Measurements from ENCODE around the gene KIAA0753. TPM values are rescaled to one million over a fixed set of nuclear protein-coding genes. Genes with fewer than 3 reads are reported as not detected.

Gene KIAA0753
- 10 to 100 TPM; 28.7 to 39.7 (median 37.6) TPM for polyA plus RNA-seq (ENCODE audit: insufficient read length in 4 of 4)

DNA sequence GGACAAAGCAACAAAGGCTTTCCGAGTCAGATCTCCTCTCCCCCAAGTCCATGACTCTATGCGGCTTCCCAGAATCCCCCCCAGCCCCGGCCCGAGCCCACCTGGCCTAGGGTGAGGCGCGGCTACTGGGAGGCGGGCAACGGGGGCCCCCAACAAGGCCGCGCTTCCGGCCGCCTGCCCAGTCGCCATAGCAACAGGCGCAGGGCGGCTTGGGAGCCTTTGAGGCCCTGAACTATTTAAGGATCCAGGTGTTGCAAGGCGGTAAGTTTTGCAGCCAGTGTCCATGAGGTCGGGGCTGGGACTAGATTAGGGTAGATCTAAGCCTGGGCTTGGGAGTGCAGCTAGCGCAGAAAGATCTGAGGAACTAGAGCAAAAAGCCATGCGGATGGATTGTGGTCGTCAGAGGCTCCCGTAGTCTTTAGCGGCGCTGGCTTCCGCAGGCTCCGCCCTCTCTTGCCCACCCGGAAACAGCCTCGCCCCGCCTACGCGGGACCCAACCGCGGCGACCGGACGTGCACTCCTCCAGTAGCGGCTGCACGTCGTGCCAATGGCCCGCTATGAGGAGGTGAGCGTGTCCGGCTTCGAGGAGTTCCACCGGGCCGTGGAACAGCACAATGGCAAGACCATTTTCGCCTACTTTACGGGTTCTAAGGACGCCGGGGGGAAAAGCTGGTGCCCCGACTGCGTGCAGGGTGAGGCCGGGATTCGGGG lies at the start of gene KIAA0753, which contains the start of gene TXNDC17:
KIAA0753 (minus strand) TSS at position 176 of the 711 bp plus-strand sequence. CDS start 5,608 bp downstream, outside the sequence.
TXNDC17 (plus strand) TSS at position 525 of the 711 bp plus-strand sequence; CDS start at position 548, 23 bp downstream.
- peak; percentile 83 to 94 (median 86) for DNase-seq (ENCODE audit: low read depth in 4 of 4, low spot score in 3 of 4)

DNA sequence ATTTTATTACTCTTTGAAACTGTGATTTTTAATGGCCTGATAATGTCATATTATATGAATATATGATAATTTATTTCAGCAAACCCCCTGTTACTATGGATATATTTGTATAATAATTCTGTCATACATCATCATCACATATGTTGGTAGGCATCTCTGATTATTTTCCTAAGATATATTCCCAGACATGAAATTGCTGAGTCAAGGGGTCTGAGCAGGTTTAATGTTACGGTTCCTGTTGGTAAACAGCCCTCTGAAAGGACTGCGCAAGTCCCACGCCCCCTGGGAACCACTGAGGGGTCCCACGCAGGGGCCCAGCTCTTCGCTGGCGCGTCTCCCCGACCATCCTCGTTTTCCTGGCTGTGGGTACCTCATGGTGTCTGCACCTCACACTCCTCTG lies 48.4 kb upstream of the KIAA0753 start:
- DNase-seq (ENCODE audit: low read depth in 4 of 4, low spot score in 3 of 4) = no peak

DNA sequence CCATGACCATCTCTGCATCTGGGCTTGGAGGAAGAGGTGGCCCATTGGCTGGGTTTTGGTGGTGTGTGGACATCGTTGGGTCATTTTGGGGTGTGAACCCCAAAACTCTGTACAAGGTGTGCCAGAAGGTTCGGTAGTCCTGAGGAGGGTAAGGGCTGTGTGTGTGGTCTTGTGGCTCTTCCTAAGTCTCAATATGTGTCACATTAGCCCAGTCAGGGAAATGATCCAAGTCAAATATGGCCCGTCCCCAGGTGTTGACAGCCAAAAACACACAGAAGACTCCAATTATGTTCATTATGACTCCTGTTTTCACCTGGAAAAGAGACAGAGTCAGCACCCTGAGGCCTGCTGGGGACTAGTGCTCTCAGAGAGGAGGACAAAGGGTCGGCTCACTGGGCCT lies 45.5 kb upstream of the KIAA0753 start:
- DNase-seq (ENCODE audit: low read depth in 4 of 4, low spot score in 3 of 4) = no peak

DNA sequence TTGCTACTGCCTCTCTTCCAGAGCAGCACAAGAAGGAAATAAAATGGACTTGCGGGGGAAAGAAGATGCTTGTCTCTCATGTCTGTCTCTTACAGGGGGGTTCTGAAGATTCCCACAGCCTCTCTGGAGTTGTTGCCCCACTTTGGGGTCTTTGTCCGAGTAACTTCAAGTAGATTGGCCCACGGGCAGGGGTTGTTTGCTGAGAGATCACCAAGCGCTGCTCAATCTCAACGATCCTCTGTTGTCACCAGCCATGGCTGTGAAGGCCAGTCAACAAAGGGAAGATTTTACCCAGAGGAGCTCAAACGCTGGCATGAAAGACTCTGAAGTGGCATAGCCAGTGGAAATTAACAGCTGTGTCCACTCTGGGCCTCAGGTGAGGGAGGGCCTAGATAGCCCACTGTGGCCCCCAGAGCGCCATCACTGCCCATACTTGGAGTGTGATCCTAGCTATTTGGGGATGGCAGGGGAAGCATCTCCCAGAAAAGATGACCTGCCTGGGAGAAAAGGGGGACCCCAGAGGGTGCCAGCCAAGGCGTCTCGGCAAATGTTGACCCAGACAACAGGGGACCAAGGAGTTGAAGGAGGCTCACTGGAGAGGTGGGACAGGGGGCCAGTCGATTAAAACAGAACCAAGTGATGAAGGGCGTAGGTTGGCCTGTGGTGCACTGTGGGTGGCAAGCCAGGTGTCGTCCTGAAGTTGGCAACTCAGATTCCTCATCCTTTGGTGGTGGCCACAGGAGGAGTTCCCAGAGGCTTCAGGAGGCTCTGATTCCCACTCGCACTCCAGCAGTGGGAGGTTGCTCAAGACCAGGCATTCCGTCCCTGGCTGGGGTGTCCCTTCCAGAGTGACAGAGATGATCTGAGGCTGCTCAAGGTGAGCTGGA lies 44.6 kb upstream of the KIAA0753 start:
- DNase-seq (ENCODE audit: low read depth in 4 of 4, low spot score in 3 of 4) = no peak

DNA sequence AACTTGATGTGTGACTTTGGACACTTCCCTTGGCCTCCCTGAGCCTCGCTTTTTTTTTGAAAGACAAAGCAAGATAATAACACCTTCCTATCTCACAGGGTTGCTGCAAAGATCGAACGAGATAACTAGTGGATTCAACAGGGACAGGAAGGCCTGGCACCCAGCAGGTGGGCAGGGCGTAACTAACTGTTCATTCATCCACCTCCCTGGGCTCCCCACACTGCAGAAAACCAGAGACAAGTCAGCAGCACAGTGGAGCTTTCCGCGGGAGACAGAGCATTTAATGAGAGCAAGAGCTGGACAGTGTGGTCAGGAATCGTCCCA lies 43.9 kb upstream of the KIAA0753 start:
- DNase-seq (ENCODE audit: low read depth in 4 of 4, low spot score in 3 of 4) = no peak

DNA sequence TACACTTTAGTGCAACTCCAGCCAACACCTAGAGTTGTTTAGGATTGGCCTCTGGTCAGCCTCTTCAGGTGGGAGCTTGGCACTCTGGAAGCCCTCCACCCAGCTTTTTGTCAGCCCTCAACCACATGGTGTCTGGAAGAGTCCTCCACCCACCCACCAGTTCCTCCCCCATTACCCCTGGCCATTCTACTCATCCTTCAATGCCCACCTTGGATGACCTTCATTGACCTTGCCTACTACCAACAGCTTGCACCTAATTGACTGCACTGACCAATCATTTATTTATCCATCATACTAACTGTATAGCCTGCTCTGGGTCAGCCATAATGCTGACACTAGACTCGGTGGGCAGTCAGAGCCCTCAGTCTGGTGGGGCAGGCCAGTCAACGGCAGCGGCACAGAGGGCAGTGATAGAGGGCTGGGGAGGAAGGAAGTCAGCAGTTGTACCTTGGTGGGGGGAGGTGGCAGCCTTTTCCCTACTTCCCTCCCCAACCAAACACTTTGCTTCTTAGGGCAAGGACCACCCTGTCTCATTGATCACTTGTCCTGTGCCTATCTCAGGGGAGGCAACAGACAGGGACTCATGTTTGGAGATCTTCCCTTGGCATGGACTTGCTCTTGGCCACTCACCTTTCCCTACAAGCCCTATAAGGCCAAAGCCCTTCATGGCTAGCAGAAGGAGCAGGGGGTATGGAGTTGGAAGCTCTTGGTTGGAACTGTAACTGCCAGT lies 43.4 kb upstream of the KIAA0753 start:
- DNase-seq (ENCODE audit: low read depth in 4 of 4, low spot score in 3 of 4) = no peak

DNA sequence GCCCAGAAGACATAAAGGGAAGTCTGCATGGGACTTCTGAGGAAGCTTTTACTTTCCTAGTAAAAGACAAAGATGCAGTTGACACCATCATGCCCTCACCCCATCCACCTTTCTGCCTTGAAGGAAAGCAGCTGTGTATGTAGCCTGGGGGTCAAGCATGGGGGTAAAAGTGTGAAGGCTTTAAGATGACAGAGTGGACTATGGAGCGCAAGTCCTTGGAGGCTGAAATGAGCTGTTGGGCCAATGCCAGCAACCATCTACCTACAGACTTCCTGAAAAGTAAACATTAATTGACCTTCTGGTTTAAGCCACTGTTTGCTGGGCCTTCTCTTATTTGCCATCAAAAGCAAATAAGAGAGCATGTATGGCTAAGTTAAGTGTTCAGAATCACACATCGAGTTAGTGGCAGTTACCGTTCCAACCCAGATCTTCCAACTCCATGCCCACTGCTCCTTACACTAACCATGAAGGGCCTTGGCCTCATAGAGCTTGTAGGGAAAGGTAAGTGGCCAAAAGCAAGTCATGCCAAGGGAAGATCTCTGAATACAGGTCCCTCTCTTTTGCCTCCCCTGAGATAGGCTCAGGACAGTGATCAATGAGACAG lies 42.7 kb upstream of the KIAA0753 start:
- no peak for DNase-seq (ENCODE audit: low read depth in 4 of 4, low spot score in 3 of 4)

DNA sequence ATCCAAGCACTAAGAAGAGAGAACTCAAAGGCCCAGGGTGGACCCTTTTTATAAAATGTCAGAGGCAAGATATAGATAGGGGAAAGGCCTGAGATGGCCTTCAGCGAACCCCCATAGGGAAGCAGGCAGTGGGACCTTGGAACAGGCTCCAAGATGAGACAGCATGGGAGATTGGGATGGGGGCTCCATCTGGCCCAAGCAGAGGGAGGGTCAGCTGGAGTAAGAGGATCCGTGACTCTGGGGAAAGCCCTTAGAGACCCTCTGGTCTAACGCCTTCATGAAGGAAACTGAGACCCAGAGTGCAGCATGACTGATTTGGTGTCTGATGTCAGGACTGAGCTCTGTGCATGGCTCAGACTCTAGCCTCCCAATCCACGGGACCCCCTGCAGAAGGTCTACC lies 41.8 kb upstream of the KIAA0753 start:
- DNase-seq (ENCODE audit: low read depth in 4 of 4, low spot score in 3 of 4) = no peak

DNA sequence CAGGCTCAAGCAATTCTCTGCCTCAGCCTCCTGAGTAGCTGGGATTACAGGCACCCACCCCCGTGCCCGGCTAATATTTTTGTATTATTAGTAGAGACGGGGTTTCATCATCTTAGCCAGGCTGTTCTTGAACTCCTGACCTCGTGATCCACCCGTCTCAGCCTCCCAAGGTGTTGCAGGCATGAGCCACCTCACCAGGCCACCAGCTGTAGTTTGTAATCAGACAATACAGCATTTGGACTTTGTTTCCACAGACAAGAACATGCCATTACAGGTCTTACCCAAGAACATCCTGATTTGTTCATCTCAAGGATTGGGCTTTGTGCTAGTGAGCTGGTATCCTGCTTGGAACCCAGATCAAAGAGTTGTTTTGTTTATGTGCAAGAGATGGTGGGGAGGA lies 41.2 kb upstream of the KIAA0753 start:
- DNase-seq (ENCODE audit: low read depth in 4 of 4, low spot score in 3 of 4) = no peak

DNA sequence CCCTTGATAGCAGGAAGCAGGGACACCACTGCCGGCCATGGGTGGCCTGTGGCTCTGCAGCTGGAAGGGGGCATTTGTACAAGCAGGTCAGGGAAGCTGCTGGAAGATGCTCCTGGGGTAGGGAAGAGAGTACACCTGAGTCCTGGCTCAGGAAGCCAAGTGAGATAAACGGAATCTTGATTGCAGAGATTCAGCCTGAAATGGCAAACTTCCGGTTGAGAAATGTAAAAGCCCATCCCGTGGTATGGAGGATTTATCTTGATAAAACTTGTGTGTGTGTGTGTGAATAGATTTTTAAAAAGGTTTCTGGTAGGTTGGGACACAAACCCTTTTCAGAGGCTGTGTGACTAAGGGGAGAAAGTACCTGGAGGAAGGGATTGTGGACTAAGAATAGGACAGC lies 40.7 kb upstream of the KIAA0753 start:
- no peak for DNase-seq (ENCODE audit: low read depth in 4 of 4, low spot score in 3 of 4)

DNA sequence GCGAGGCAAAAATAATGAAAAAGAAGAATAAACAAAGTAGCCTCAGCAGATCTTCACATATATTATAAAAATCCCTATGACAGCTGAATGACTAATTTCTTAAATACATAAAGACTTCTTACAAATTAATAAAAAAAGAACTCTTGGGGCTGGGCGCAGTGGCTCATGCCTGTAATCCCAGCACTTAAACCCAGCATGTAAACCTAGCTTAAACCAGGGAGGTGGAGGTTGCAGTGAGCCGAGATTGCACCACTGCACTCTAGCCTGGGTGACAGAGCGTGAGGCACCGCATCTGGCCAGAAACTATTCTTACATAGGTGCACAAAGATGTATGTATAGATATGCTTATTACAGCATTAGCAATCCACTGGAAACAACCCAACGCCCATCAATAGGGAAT lies 38.7 kb upstream of the KIAA0753 start:
- no peak for DNase-seq (ENCODE audit: low read depth in 4 of 4, low spot score in 3 of 4)

DNA sequence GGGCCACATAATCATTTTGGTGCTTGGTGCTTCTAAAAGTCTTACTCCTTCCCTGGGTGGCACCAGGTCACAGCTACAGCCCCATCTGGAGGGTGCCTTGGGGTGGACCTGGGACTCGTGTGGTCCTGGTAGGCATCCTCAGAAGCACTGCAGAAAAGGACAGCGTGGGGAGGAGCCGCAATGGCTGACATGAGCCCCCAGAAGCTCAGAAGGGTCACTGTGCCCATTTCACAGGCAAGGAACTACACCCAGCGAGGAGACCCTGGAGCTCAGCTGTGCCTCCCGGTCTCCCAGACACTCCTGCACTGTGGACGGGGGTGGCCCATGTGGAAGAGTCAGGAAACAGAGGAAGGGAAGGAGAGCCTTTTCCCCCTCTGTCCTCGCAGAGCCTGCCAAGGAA lies 37.4 kb upstream of the KIAA0753 start:
- DNase-seq (ENCODE audit: low read depth in 4 of 4, low spot score in 3 of 4) = no peak

DNA sequence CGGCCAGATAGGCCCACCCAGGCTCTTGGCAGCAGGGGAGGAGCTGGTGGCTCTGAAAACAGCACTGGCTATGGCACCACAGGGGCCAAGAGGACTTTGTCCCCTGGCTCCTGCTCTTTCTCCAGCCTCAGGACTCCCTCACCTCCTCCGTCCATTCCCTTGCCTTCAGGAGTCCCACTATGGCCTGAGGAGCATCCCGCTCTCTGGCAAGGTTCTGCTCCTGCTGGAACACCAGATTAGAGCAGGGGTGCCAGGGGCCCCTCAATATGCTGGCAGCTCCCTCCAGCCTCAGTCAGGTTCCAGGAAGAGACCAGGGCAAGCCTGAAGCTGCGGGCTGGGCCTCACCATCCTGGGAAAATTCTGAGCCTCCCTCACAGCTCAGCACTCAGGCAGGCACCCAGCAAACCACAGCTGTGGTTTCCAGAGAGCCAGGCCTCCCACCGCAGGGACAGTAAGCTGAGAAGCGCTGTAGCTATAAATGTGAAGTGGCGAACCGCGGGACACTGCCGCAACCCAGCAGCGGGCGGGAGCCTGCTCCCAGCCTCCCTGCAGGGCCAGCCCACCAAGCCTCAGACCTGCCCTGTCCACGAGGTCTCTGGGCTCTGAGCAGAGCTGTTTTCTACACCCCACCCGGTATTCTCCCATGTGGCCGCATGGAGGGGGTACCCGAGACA lies 36.8 kb upstream of the KIAA0753 start:
- DNase-seq (ENCODE audit: low read depth in 4 of 4, low spot score in 3 of 4) = no peak

DNA sequence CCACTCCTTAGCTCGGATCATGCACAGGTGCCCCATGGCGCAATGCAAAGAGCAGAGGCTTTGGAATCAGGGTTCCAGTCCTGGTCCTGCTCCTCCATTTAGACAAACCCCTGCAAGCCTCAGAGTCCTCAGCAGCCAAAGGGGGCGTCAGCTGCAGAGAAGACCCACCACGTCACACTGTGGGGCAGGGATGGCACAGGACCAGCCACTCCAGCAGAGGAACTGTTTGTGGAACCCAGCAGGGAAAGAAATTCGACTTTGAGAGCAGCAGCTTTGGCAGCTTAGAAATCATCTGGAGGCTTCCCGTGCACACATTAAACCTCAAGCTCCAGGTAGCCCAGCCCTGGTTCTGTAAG lies 36.3 kb upstream of the KIAA0753 start:
- no peak for DNase-seq (ENCODE audit: low read depth in 4 of 4, low spot score in 3 of 4)

DNA sequence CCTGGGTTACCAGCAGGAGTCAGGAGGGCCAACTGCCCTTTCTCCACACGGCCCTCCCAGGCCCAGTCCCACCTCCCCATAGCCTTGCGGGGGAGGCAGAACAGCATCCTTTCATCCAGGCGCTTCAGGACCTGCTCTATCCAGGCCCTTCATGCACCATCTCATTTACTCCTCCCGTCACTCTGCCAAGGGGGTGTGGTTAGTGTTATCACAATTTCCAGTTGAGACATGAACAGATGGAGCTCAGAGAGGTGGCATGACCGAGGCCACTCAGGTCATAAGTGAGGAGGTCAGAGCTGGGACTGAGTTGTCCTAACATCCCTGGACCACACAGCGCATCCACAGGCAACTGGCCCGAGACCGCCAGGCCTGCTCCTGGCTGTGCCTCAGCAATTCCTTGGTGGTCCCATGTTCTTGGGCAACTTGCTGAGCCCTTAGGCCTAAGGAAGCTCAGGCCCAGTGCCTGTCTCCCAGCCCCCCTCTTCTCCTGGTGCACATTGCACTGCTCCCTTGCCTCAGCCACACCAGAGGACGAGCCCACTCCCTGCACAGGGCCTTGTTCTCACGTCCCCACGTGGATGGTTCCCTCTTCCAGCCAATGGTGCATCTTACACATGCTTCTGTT lies 34.8 kb upstream of the KIAA0753 start:
- no peak for DNase-seq (ENCODE audit: low read depth in 4 of 4, low spot score in 3 of 4)

DNA sequence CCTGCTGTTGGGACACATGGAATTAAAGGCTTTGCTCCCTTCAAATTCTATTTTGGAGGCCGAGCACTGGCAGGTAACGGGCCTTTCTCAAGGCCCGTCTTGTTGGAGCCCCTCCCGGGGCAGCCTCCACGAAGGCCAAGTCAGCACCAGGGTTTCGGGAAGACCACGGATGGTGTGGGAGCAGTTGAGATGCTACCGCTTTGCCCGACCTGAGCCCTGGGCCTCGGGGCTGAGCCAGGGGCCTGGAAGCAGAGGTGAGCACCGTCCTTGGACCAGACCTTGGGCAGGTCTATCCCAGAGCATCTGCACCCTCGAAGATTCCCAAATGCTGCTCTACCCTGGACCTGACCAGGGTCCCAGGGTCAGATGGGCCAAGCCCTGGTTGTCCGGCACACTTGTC lies 34.1 kb upstream of the KIAA0753 start:
- no peak for DNase-seq (ENCODE audit: low read depth in 4 of 4, low spot score in 3 of 4)

DNA sequence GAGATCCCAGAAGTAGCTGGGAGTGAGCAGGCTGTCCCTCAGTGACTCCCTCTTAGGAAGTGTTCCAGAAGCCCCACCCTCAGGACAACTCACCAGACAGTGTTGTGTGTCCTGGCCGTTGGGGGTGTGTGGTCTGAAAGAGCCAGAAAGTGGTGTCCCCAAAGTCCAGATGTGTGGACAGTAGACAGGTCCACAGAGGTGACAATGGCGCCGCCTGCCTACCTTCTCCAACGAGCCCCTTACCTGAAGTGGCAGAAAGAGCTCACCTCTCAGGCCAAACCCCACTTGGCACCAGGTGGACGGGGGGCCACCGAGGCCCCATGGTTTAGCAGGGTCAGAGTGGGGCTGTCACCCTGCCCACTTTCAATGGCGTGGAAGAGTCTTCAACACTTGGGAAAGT lies 30.9 kb upstream of the KIAA0753 start:
- no peak for DNase-seq (ENCODE audit: low read depth in 4 of 4, low spot score in 3 of 4)

DNA sequence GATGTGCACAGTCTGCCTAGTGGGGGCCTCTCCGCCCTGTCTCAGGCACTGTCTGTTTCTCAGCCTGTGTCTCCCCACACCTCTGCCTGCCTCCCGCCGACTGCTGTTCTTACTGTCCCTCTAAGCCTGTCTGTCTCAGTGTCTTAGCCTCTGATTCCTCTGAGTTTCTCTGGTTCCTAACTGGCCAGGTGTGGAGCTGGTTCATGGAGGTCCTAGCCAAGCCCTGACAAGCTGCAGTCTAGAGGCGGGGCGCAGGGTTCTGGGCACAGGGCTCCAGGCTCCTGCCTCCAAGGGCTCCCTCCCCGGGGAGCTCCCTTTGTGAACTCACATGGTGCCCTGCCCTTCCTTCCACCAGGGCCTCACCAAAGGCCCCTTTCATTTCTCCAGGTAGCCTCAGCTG lies 30.5 kb upstream of the KIAA0753 start:
- no peak for DNase-seq (ENCODE audit: low read depth in 4 of 4, low spot score in 3 of 4)

DNA sequence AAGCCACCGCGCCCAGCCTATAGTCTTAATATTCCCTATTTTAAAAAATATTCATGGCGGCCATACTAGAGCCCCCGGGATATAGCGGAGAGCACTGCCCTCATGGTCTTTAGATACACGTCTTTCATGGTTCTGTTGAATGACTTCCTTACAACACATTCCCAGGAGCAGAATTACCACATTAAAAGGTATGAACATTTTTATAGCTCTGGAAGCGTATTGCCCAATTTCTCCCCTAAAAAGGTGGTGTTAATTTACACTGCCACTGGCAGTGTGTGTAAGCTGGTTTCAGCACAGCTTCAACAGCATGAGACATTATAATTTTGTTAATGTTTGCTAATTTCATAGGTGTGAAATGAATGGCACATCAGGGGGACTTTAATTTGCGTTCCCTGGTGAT lies 30.1 kb upstream of the KIAA0753 start:
- DNase-seq (ENCODE audit: low read depth in 4 of 4, low spot score in 3 of 4) = no peak

Data from left renal pelvis (tissue), 4 donors.